A549 (cell line): Measurements from ENCODE around the gene EIF1B. TPM values are rescaled to one million over a fixed set of nuclear protein-coding genes. Genes with fewer than 3 reads are reported as not detected.

Experiments used
- ATAC-seq, 2 experiments: fragments of 200-7000 bp in 1 of 2; fragments of >200 bp in 1 of 2; cut with Nextera tagmentation in 1 of 2; cut with Tn5 transposase in 1 of 2; 3 replicates each; pipeline versions ENCODE4 v1.8.0 to v1.9.1; 2018 to 2020; ENCODE audit warnings: mild to moderate bottlenecking in 1 of 2, moderate library complexity in 1 of 2
- CTCF ChIA-PET: fragments of 300-600 bp; sonication (Branson Sonifier 250); formaldehyde crosslinking; extraction: SDS; loops from one replicate; lab custom pipeline; 2021; ENCODE audit warnings: antibody characterized with exemption, inconsistent platforms; lab: Yijun Ruan, JAX
- POLR2A ChIA-PET: fragments of 350-600 bp; formaldehyde crosslinking; extraction: SDS; loops from one replicate; lab custom pipeline; 2021; ENCODE audit warnings: antibody characterized with exemption, inconsistent platforms; lab: Yijun Ruan, JAX
- DNase-seq, 2 experiments: peaks; one replicate each; pipeline versions ENCODE4 v3.0.0 to v3.0.0-alpha.2; 2011 to 2016; ENCODE audit warnings: low read depth in 1 of 2, low spot score in 1 of 2
- FAIRE-seq: peaks from 2 replicates; lab custom pipeline; 2011; peaks lifted over from hg19 to GRCh38; lab: Jason Lieb, UNC
- H3K27ac ChIP-seq, 2 experiments: fragments of >200 bp; sonication (Bioruptor Twin); formaldehyde crosslinking; 3 replicates each; pipeline ENCODE4 v1.5.1; 2016 to 2017
- H3K4me1 ChIP-seq: fragments of >200 bp; sonication (Bioruptor Twin); formaldehyde crosslinking; 3 replicates; pipeline ENCODE4 v1.6.1; 2016
- H3K4me2 ChIP-seq: fragments of >200 bp; sonication (Bioruptor Twin); formaldehyde crosslinking; 3 replicates; pipeline ENCODE4 v1.6.1; 2016
- H3K4me3 ChIP-seq: fragments of >200 bp; sonication (Bioruptor Twin); formaldehyde crosslinking; 3 replicates; pipeline ENCODE4 v1.5.1; 2016
- H3K9me3 ChIP-seq: fragments of >200 bp; sonication (Bioruptor Twin); formaldehyde crosslinking; 3 replicates; pipeline ENCODE4 v1.6.1; 2016
- CBX2 ChIP-seq: fragments of 200-600 bp; sonication (generic); IDR thresholded peaks from 2 replicates; pipeline ENCODE4 v1.6.1; 2016; ENCODE audit warnings: low read depth, mild to moderate bottlenecking, borderline replicate concordance
- CEBPB ChIP-seq, 2 experiments: fragments of >200 bp in 1 of 2; sonication (Bioruptor Twin) in 1 of 2; formaldehyde crosslinking in 1 of 2; IDR thresholded peaks; 2 replicates each; pipeline ENCODE4 v1.6.1; 2012 to 2016
- CHD4 ChIP-seq: fragments of 200-600 bp; sonication (generic); IDR thresholded peaks from 2 replicates; pipeline ENCODE4 v1.6.1; 2016; ENCODE audit warnings: antibody characterized with exemption, mild to moderate bottlenecking, borderline replicate concordance
- CTCF ChIP-seq: fragments of >200 bp; sonication (Bioruptor Twin); formaldehyde crosslinking; IDR thresholded peaks from 3 replicates; pipeline ENCODE4 v1.5.1; 2016
- ELK1 ChIP-seq: fragments of 150-350 bp; IDR thresholded peaks from 2 replicates; pipeline ENCODE4 v1.6.1; 2014; ENCODE audit warnings: low read depth, mild to moderate bottlenecking, low read length
- ESRRA ChIP-seq: fragments of 150-350 bp; IDR thresholded peaks from 2 replicates; pipeline ENCODE4 v1.6.1; 2014; ENCODE audit warnings: mild to moderate bottlenecking, low read length, borderline replicate concordance
- FOXS1 ChIP-seq: fragments of 250-450 bp; sonication (Bioruptor Pico); IDR thresholded peaks from 2 replicates; pipeline ENCODE4 v1.5.0; 2020; ENCODE audit warnings: mild to moderate bottlenecking, moderate library complexity
- HEYL ChIP-seq: fragments of 250-450 bp; sonication (Bioruptor Pico); IDR thresholded peaks from 2 replicates; pipeline ENCODE4 v1.8.0; 2021; ENCODE audit warnings: mild to moderate bottlenecking, moderate library complexity
- JUN ChIP-seq, 2 experiments: fragments of >200 bp; sonication (Bioruptor Twin); formaldehyde crosslinking; IDR thresholded peaks; 2 replicates in 1 of 2; 3 replicates in 1 of 2; pipeline ENCODE4 v1.6.1; 2016 to 2017
- JUNB ChIP-seq: fragments of >200 bp; sonication (Bioruptor Twin); formaldehyde crosslinking; IDR thresholded peaks from 2 replicates; pipeline ENCODE4 v1.6.1; 2016
- KDM5A ChIP-seq: fragments of 200-600 bp; sonication (generic); IDR thresholded peaks from 2 replicates; pipeline ENCODE4 v1.6.1; 2016; ENCODE audit warnings: antibody characterized with exemption, mild to moderate bottlenecking
- MAFK ChIP-seq: fragments of 450-650 bp; IDR thresholded peaks from 2 replicates; pipeline ENCODE4 v1.6.1; 2014; ENCODE audit not compliant: partially characterized antibody
- MAX ChIP-seq: IDR thresholded peaks from 2 replicates; pipeline ENCODE4 v1.6.1; 2012
- MYC ChIP-seq: IDR thresholded peaks from 2 replicates; pipeline ENCODE4 v1.6.1; 2012; ENCODE audit warnings: mild to moderate bottlenecking, inconsistent platforms, low read length, improper control_type of control experiment, borderline replicate concordance
- RAD21 ChIP-seq, 2 experiments: fragments of >200 bp in 1 of 2; sonication (Bioruptor Twin) in 1 of 2; formaldehyde crosslinking in 1 of 2; IDR thresholded peaks in 1 of 2; conservative IDR thresholded peaks in 1 of 2; 2 replicates in 1 of 2; 3 replicates in 1 of 2; pipeline ENCODE4 v1.6.1; 2012 to 2018; ENCODE audit warnings: inconsistent platforms in 1 of 2
- RARB ChIP-seq: fragments of 250-450 bp; sonication (Bioruptor Pico); IDR thresholded peaks from 2 replicates; pipeline ENCODE4 v1.8.0; 2021; ENCODE audit warnings: mild to moderate bottlenecking, moderate library complexity
- RFX5 ChIP-seq: fragments of 450-650 bp; IDR thresholded peaks from 2 replicates; pipeline ENCODE4 v1.7.1; 2014; ENCODE audit warnings: antibody characterized with exemption, mild to moderate bottlenecking, moderate library complexity
- SMC3 ChIP-seq: fragments of >200 bp; sonication (Bioruptor Twin); formaldehyde crosslinking; IDR thresholded peaks from 3 replicates; pipeline ENCODE4 v1.6.1; 2018; ENCODE audit warnings: inconsistent platforms
- SREBF2 ChIP-seq: fragments of 450-650 bp; IDR thresholded peaks from 2 replicates; pipeline ENCODE4 v1.6.1; 2014; ENCODE audit warnings: mild to moderate bottlenecking, moderate library complexity
- TFCP2L1 ChIP-seq: fragments of 250-450 bp; sonication (Bioruptor Pico); IDR thresholded peaks from 2 replicates; pipeline ENCODE4 v1.5.0; 2021; ENCODE audit warnings: mild to moderate bottlenecking
- TP53 ChIP-seq: fragments of 250-450 bp; sonication (Bioruptor Pico); IDR thresholded peaks from 2 replicates; pipeline ENCODE4 v1.5.0; 2021; ENCODE audit warnings: mild to moderate bottlenecking, moderate library complexity
- ZC3H11A ChIP-seq: fragments of 450-650 bp; IDR thresholded peaks from 2 replicates; pipeline ENCODE4 v1.6.1; 2014; ENCODE audit warnings: antibody characterized with exemption, mild to moderate bottlenecking
- WGBS: methylation state at CpG from one replicate; pipeline ENCODE4 v1.1.6; 2017; ENCODE audit errors: missing lambda C conversion rate; 5-methylcytosine and 5-hydroxymethylcytosine counted together
- polyA plus RNA-seq, 4 experiments: library from polyadenylated mRNA; depleted of rRNA in 3 of 4; stranded (reverse); fragments of >200 nt; fragmentation: RNase III in 1 of 4; extraction: RNeasy Plus Mini Kit Qiagen cat#74134 plus additional on column Dnase treatment in 1 of 4; gene quantifications; 2 replicates in 3 of 4; 3 replicates in 1 of 4; pipeline ENCODE4 v1.2.3, GENCODE V29; 2011 to 2017

Gene EIF1B
- polyA plus RNA-seq, 2 of the 4 experiments (the other 2 are of a cell fraction): 42.1 to 45.7 TPM

- CTCF ChIA-PET: interaction anchor here (0.8 to 3.2 kb wide), 2 partner anchors 14 to 121 kb away, joined by 3 to 18 read pairs; no protein-coding TSS in a partner anchor
- no peak for FAIRE-seq
- Histone ChIP-seq H3K4me1 (peaks cover 6% of the 10 kb centered on the region; the same call in 2 of the 3 replicates), H3K4me2 (no peak overlapping the region), H3K27ac (no peak overlapping the region), H3K9me3 (no peaks in the 10 kb centered on the region), H3K4me3 (no peak overlapping the region)
- TF ChIP-seq MAX (no peak), RARB (CRISPR knock-in tag) (no peak), SREBF2 (no peak), FOXS1 (no peak), CBX2 (no peak), KDM5A (no peak), MAFK (no peak), TP53 (CRISPR knock-in tag) (no peak), JUN (IDR thresholded peaks at IDR 0.05) (no peak), ZC3H11A (no peak)
- DNase-seq: no peak
- POLR2A ChIA-PET: no interaction called here
- ATAC-seq: no peak
- WGBS: 91% methylated on average over 2 of the region's 2 CpGs
These were observed 3.2 kb downstream of the EIF1B start for GRCh38 chr3:40312661-40313226.

- CTCF ChIA-PET: interaction anchor here (4.9 kb wide), 1 partner anchor 122 kb away, joined by 40 read pairs; no protein-coding TSS in a partner anchor
- Histone ChIP-seq H3K9me3 (no peaks in the 10 kb centered on the region), H3K4me3 (no peak overlapping the region), H3K4me2 (no peak overlapping the region), H3K27ac (no peak overlapping the region), H3K4me1 (peaks cover 6% of the 10 kb centered on the region; the same call in 2 of the 3 replicates)
- DNase-seq (no peak), FAIRE-seq (no peak), ATAC-seq (no peak)
- POLR2A ChIA-PET: interaction anchor here (0.6 kb wide), 1 partner anchor 906 kb away, joined by 5 read pairs; no protein-coding TSS in a partner anchor
- 84% methylated on average over 8 of the region's 8 CpGs for WGBS
- TF ChIP-seq ELK1 (no peak), ZC3H11A (no peak), RFX5 (no peak), CEBPB (IDR thresholded peaks at IDR 0.05) (no peak), TFCP2L1 (no peak)
- TF ChIP-seq, all 56 proteins: peak for 0
These were observed 4.7 kb downstream of the EIF1B start for GRCh38 chr3:40313975-40314860.

- Histone ChIP-seq H3K9me3 (no peaks in the 10 kb centered on the region), H3K4me3 (no peak overlapping the region), H3K27ac (no peak overlapping the region), H3K4me1 (no peaks in the 10 kb centered on the region), H3K4me2 (no peak overlapping the region)
- ChIA-PET POLR2A (interaction anchor here (1.2 kb wide), 1 partner anchor 126 kb away, joined by 3 read pairs; no protein-coding TSS in a partner anchor), CTCF (interaction anchor here (0.6 to 4.9 kb wide), 19 partner anchors 11 to 867 kb away, joined by 3 to 40 read pairs (median 3); no protein-coding TSS in a partner anchor)
- peak; percentile 70 to 90; a peak in 4 of 6 replicates for ATAC-seq
- TF ChIP-seq RAD21 (conservative IDR thresholded peaks at IDR 0.05 in 1 of 2, IDR thresholded peaks at IDR 0.05 in 1 of 2) (peak; percentile 71 to 77), JUNB (no peak), HEYL (CRISPR knock-in tag) (no peak), ELK1 (no peak), CTCF (peak; percentile 67), ESRRA (no peak), MYC (no peak), CHD4 (no peak), MAX (no peak), RFX5 (no peak), SMC3 (peak; percentile 60)
- 7% methylated on average over 6 of the region's 6 CpGs for WGBS
- peak; percentile 31 to 58 for DNase-seq
- FAIRE-seq: no peak
These were observed 7.8 kb downstream of the EIF1B start for GRCh38 chr3:40317061-40317855.
